Measurements from ENCODE around the gene ENDOV.

Gene ENDOV

DNA sequence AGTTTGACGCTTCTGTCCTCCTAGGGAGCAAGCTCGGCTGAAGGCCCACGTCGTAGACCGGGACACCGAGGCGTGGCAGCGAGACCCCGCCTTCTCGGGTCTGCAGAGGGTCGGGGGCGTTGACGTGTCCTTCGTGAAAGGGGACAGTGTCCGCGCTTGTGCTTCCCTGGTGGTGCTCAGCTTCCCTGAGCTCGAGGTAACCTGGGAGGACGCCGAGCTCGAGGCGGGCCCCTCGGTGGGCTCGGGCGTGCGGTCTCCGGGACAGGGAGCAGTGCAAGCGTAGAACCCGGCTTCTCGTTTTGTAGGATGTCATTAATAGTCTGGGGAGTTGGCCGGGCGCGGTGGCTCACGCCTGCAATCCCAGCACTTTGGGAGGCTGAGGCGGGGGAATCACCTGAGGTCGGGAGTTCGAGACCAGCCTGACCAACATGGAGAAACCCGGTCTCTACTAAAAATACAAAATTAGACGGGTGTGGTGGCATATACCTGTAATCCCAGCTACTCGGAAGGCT, 715 bp downstream of the ENDOV start:
- no peaks in the 10 kb centered on the region for H3K9me3 Mint-ChIP-seq
- DNase-seq (no peak), ATAC-seq (replicated peaks) (peak in 1 of 2 donors; percentile 30)
- H3K4me3 Mint-ChIP-seq, result peak overlapping the region; percentile 89 to 97
- peaks cover 8 to 9% of the 10 kb centered on the region in 2 donors for H3K27me3 Mint-ChIP-seq
- H3K27ac Mint-ChIP-seq, result peak overlapping the region; percentile 93
- H3K36me3 Mint-ChIP-seq, result peaks cover 13 to 29% of the 10 kb centered on the region in 2 donors
- peaks cover 15 to 42% of the 10 kb centered on the region in 2 donors for H3K4me1 Mint-ChIP-seq

DNA sequence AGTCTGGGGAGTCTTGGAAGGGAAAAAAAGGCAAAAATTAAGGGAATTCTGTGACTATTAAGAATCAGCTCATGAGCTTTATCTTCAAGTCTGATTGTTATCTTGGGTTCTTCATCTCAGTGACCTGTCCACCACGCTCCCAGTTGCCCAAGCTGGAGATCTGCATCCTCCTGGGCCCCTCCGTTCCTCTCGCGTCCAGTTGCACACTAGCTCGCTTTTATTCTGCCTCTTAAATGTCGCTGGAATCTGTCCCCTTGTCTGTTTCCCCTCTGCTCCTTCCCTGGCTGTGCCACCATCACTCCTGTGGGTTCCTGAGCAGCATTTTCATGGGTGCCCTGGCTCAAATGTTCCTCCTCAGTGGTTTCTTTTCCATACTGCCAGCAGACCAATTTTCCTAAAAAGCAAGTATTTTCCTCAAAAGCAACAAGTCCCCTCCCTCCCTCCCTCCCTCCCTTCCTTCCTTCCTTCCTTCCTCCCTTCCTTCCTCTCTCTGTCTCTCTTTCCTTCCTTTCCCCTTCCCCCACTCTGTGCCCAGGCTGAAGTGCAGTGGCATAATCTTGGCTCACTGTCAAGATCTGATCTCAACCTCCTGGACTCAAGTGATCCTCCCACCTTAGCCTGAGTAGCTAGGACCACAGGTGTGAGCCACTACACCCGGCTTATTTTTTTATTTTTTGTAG, 1.4 kb downstream of the ENDOV start:
- no peaks in the 10 kb centered on the region for H3K9me3 Mint-ChIP-seq
- ATAC-seq (replicated peaks) (no peak), DNase-seq (no peak)
- H3K27me3 Mint-ChIP-seq, result peaks cover 8 to 9% of the 10 kb centered on the region in 2 donors
- peaks cover 13 to 29% of the 10 kb centered on the region in 2 donors for H3K36me3 Mint-ChIP-seq
- peak overlapping the region; percentile 88 for H3K27ac Mint-ChIP-seq
- H3K4me1 Mint-ChIP-seq, result peaks cover 15 to 42% of the 10 kb centered on the region in 2 donors
- H3K4me3 Mint-ChIP-seq, result peak overlapping the region; percentile 89 to 97

DNA sequence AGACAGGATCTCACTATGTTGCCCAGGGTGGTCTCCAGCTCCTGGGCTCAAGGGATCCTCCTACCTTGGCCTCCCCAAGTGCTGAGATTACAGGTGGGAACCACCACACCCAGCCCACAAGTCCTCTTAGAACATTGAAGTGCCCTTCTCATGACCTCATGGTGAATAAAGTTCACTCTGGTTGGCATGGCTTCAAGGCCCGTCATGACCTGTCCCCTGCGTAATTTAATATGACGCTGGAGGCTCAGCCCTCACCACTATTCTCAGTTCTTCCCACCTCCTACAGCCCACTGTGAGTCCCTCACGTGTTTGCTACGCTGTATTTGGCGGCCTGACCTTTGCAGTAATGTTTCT, 1.9 kb downstream of the ENDOV start:
- Mint-ChIP-seq H3K9me3 (no peaks in the 10 kb centered on the region), H3K4me3 (peak overlapping the region; percentile 89 to 97), H3K36me3 (peaks cover 13 to 29% of the 10 kb centered on the region in 2 donors), H3K4me1 (peaks cover 15 to 42% of the 10 kb centered on the region in 2 donors), H3K27me3 (peaks cover 8 to 9% of the 10 kb centered on the region in 2 donors), H3K27ac (peak overlapping the region; percentile 88)
- ATAC-seq (replicated peaks), result no peak
- DNase-seq, result no peak

DNA sequence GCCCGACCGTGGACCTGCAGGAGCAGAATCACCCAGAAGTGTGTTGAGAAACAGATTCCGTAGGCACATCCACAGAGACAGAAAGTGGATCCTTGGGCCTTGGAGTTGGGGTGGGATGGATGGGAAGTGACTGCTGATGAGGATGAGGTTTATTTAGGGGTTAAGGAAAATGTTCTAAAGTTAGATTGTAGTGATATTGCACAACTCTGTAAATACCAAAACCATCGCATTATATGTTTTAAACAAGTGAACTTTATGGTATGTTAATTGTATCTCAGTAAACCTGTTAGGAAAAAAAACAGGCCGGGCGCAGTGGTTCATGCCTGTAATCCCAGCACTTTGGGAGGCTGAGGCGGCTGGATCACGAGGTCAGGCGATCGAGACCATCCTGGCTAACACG, 3.6 kb downstream of the ENDOV start:
- Mint-ChIP-seq H3K36me3 (peaks cover 15 to 29% of the 10 kb centered on the region in 2 donors), H3K9me3 (no peaks in the 10 kb centered on the region), H3K4me1 (peaks cover 19 to 36% of the 10 kb centered on the region in 2 donors), H3K27me3 (peaks cover under 1 to 4% of the 10 kb centered on the region in 2 donors), H3K4me3 (no peak overlapping the region), H3K27ac (no peak overlapping the region)
- no peak for DNase-seq
- no peak for ATAC-seq (replicated peaks)

DNA sequence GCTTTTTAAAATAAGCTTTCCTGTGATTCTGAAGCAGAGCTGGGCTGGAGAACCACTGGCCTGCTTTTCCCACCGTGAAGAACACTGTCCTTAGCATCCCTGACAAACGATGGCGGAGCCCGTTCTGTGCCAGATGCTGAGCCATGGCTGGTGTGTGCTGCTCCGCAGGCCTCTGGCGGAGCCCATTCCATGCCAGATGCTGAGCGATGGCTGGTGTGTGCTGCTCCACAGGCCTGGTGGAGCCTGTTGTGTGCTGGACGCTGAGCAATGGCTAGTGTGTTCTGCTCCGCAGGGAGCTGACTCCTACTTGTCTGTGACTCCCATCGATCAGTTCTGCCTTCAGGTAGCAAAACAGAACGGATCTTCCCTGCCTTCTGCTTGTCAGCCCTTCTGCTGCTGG, 4.3 kb downstream of the ENDOV start:
- DNase-seq (no peak), ATAC-seq (replicated peaks) (no peak)
- Mint-ChIP-seq H3K27ac (no peak overlapping the region), H3K4me3 (no peak overlapping the region), H3K36me3 (peaks cover 18 to 29% of the 10 kb centered on the region in 2 donors), H3K4me1 (peaks cover 22 to 39% of the 10 kb centered on the region in 2 donors), H3K27me3 (peaks cover 0 to 1% of the 10 kb centered on the region in 2 donors), H3K9me3 (no peaks in the 10 kb centered on the region)

DNA sequence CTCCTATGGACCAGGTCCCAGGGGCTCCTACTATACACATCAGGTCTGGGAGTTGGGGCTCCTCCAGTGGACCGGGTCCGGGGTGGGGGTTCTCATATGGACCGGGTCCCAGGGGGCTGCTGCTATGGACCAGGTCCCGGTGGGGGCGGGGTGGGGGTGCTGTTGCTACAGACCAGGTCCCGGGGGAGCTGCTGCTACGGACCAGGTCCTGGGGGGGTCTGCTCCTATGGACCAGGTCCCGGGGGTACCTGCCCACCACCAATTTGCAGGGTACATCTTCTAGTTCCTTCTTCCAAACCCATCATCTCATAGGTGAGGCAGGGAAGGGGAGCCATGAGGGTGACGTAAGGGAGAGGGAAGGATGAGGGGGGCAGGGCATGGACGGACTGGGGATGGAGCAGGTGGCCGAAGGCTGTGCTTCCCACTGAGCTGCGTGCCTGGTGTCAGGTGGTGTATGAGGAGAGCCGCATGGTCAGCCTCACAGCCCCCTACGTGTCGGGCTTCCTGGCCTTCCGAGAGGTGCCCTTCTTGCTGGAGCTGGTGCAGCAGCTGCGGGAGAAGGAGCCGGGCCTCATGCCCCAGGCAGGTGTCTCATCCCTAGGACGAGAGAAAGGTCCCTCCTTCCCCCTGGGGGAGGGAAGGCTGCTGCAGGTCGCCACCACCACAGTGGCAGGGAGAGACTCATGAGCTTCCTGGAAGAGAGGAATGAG, 6.6 kb downstream of the ENDOV start:
- Mint-ChIP-seq H3K27ac (no peak overlapping the region), H3K36me3 (peaks cover 16 to 25% of the 10 kb centered on the region in 2 donors), H3K4me1 (peaks cover 29 to 45% of the 10 kb centered on the region in 2 donors), H3K27me3 (no peaks in the 10 kb centered on the region), H3K9me3 (no peaks in the 10 kb centered on the region), H3K4me3 (no peak overlapping the region)
- no peak for DNase-seq
- no peak for ATAC-seq (replicated peaks)

DNA sequence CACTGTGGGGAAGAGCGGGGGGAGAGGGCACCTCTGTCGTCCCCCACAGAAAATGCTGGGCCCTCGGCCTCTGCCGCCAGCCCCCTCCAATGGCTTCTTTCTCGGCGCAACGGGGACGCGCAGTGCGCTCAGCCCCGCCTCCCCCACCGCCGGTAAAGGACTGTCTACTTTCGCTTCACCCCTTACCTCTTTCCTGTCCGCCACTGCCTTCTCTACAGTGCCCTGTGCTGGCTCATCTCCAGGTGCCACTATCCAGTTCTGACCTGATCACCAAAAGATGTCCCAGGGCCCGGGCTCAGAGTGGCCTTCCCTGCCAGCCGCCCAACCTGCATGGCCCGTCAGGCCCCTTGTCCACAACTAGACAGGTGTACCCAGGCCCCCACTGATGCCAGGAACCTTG, 7.3 kb downstream of the ENDOV start:
- peaks cover 16 to 22% of the 10 kb centered on the region in 2 donors for H3K36me3 Mint-ChIP-seq
- ATAC-seq (replicated peaks) (no peak), DNase-seq (no peak)
- H3K27ac Mint-ChIP-seq, result peak overlapping the region; percentile 77
- no peaks in the 10 kb centered on the region for H3K27me3 Mint-ChIP-seq
- no peak overlapping the region for H3K4me3 Mint-ChIP-seq
- H3K4me1 Mint-ChIP-seq, result peaks cover 32 to 45% of the 10 kb centered on the region in 2 donors
- H3K9me3 Mint-ChIP-seq, result no peaks in the 10 kb centered on the region

DNA sequence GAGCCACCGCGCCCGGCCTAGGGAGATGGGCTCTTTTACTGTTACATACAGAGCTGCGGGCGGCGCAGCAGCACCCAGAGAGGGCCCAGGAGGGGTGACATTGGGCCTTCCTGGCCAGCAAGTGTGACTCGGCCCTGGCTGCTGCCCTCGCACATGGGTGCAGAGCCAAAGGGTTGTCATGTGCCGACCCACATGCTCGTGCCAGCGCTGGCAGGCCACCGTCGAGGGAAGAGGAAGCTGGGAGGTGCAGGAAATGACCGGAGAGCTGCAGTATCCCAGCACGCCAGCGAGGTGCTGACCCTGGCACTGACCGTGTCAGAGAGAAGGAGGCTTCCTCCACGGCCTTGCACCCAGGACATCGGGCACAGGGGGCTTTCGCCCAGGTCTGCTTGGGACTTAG, 8.0 kb downstream of the ENDOV start:
- Mint-ChIP-seq H3K4me3 (no peak overlapping the region), H3K4me1 (peaks cover 32 to 39% of the 10 kb centered on the region in 2 donors), H3K9me3 (no peaks in the 10 kb centered on the region)

DNA sequence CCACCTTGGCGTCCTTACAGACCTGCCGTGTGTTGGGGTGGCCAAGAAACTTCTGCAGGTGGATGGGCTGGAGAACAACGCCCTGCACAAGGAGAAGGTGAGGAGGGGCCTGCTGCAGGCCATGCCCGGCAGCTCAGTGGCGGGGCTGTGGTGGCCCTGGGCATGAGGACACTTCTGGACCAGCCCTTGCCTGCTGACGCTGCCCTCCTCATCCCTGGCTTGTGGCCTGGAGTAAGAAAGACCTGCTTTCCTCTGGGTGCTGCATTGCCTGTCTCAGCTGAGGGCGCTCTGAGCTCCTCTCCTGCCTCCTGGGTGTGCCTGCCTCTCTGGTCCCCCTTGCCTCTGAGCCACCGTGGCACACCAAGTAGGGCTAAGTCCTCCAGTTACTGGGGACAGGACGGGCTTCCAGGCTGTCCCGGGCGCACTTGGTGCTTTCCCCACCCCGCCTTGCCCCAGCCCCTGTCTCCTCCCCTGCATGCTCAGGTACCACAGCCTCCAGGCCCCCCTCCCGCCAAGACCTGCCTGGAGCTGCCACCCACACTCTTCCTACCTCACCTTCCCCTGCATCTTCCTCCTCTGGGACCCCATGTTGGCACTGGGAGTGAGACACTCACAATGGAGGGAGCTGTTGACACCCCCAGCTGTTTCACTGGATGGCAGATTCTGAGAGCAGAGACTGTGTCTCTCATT, 8.7 kb downstream of the ENDOV start:
- ATAC-seq (replicated peaks) (no peak), DNase-seq (no peak)
- no peaks in the 10 kb centered on the region for H3K9me3 Mint-ChIP-seq
- H3K36me3 Mint-ChIP-seq, result peaks cover 15 to 16% of the 10 kb centered on the region in 2 donors
- H3K27ac Mint-ChIP-seq, result no peak overlapping the region
- H3K27me3 Mint-ChIP-seq, result no peaks in the 10 kb centered on the region
- H3K4me1 Mint-ChIP-seq, result peaks cover 30 to 39% of the 10 kb centered on the region in 2 donors
- peak overlapping the region in 1 of 2 donors; percentile 46 for H3K4me3 Mint-ChIP-seq

More for the DNA sequence above, 8.0 kb downstream of the ENDOV start:
- DNase-seq (no peak), ATAC-seq (replicated peaks) (no peak)
- Mint-ChIP-seq H3K27me3 (no peaks in the 10 kb centered on the region), H3K36me3 (peaks cover 15 to 16% of the 10 kb centered on the region in 2 donors), H3K27ac (no peak overlapping the region)

DNA sequence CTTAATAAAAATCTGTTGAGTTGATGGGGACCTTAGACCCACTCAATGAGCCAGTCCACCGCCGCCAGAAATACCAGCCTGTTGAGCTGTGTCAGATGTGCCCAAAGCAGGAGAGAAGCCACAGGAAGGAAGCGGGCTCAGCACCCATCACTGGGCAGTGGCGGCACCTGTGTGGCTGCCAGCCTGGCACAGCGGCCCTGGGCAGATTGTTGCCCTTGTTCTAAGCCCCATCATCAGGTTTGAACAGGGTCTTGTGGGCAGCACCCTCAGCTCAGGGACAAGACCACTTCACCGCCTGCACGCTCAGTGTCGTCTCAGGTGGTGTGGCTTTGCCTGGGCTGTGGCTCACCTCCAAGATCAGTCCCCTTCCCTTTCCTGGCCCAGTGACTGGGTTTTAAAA, 9.3 kb downstream of the ENDOV start:
- Mint-ChIP-seq H3K4me1 (peaks cover 30 to 39% of the 10 kb centered on the region in 2 donors), H3K4me3 (no peak overlapping the region), H3K36me3 (peaks cover 13 to 14% of the 10 kb centered on the region in 2 donors), H3K9me3 (no peaks in the 10 kb centered on the region), H3K27ac (no peak overlapping the region), H3K27me3 (no peaks in the 10 kb centered on the region)
- DNase-seq (no peak), ATAC-seq (replicated peaks) (peak; percentile 18 to 21)

DNA sequence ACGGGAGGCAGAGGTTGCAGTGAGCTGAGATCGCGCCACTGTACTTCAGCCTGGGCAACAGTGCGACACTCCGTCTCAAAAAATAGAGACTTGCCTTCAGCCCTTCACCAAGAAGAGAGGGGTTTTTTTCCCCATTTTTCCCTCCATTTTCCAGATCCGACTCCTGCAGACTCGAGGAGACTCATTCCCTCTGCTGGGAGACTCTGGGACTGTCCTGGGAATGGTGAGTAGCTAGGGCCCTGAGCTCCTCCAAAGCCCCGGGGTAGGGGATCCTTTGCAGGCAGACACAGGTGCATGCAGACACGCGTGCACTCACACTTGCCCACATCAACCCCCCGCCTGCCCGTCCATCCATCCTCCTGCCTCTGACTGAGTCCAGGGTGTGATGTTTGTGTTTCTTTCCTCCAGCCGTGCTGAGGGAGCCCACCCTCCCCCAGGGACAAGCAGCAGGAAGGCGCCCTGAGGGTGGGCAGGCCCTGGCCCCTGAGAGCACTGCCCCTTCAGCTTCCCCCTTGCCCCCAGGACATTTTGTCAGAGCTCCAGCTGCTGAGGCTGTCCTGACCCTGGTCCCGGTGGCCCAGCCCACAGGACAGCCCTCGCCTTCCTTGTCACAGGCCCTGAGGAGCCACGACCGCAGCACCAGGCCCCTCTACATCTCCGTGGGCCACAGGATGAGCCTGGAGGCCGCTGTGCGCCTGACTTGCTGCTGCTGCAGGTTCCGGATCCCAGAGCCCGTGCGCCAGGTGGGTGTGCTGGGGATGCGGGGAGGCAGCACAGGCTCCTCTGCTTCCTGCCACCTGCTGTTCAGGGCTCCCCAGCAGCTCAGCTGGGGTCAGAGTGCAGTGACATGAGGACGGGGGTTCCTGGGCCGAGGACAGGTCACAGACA, 10.2 kb downstream of the ENDOV start:
- no peak overlapping the region for H3K4me3 Mint-ChIP-seq
- H3K27me3 Mint-ChIP-seq, result no peaks in the 10 kb centered on the region
- peaks cover 29 to 39% of the 10 kb centered on the region in 2 donors for H3K4me1 Mint-ChIP-seq

DNA sequence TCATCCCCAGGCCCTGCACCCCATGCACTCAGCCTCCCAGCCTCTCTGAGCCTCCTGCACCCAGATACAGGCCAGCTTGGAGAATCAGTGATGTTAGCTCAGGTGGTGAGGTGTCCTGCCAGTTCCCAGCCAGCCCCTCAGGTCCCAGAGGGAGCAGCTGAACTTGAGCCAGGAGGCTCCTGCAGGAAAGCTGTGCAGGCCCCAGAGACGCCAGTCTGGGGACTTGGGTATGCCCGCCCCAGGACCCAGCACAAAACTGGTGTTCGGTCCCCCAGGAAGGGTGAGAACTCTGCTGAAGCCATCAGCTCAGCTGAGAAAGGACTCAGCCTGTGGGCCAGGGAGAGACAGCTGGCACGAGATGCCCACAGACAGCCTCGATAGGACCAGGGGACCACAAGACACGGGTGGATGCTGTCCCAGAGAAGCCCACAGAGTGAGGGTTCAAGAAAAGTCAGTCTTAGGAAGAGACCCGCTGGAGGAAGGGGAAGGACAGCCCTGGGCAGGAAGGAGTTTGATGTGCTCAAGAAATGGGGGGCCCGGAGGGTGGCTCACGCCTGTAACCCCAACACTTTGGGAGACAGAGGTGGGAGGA, 11.0 kb downstream of the ENDOV start:
- Mint-ChIP-seq H3K4me3 (no peak overlapping the region), H3K9me3 (no peaks in the 10 kb centered on the region), H3K27ac (no peak overlapping the region), H3K27me3 (no peaks in the 10 kb centered on the region), H3K36me3 (peaks cover 7 to 8% of the 10 kb centered on the region in 2 donors), H3K4me1 (peaks cover 29 to 39% of the 10 kb centered on the region in 2 donors)
- DNase-seq (no peak), ATAC-seq (replicated peaks) (no peak)

More for the DNA sequence above, 10.2 kb downstream of the ENDOV start:
- Mint-ChIP-seq H3K27ac (peak overlapping the region; percentile 14), H3K36me3 (peaks cover 6 to 7% of the 10 kb centered on the region in 2 donors), H3K9me3 (no peaks in the 10 kb centered on the region)
- ATAC-seq (replicated peaks), result no peak
- DNase-seq, result no peak

DNA sequence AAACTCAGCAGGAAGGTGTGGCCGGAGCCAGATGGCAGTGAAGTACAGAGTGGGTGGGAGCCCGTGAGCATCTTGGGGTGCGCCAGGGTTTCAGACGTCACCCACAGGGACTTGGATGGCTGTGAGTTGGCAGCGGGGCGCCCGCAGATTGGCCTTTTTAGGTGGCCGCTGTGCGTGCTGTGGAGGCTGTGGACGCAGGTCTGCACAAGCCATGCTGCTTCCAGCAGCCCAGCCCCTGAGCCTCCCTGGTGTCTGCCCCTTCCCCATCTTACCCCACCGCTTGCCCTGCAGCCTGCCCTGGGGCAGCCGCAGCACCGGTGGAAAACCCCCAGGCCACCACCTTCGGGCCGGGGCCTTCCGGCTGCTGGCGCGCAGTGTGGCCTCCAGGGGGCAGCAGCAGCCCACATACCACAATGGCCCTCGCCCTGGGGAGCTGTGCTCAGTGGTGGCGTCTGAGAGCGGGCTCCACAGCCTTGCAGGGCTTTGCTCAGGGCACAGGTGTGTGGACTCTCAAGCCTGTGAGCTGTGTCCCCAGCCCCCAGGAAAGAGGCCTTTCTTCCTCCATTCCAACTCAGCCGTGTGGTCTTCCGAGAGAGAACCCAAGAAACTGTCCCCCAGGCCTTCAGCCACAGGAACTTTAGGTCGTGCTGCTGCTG, 11.8 kb downstream of the ENDOV start:
- no peaks in the 10 kb centered on the region for H3K27me3 Mint-ChIP-seq
- H3K36me3 Mint-ChIP-seq, result peaks cover 7 to 8% of the 10 kb centered on the region in 2 donors
- H3K27ac Mint-ChIP-seq, result peak overlapping the region; percentile 84
- H3K9me3 Mint-ChIP-seq, result no peaks in the 10 kb centered on the region
- peak; percentile 97 for ATAC-seq (replicated peaks)
- H3K4me1 Mint-ChIP-seq, result peaks cover 29 to 39% of the 10 kb centered on the region in 2 donors
- peak; percentile 82 for DNase-seq
- H3K4me3 Mint-ChIP-seq, result no peak overlapping the region

All from stimulated activated naive B cell treated with anti-CD40 and anti-IgM and Interleukin-4, amounts not matched to agents 10 μg/mL and 1 μg/mL and 100 μg/mL, for 72 hours (primary cell).